GM19372 (cell line): Measurements from ENCODE around the gene LRRK1.

Experiments used
- ATAC-seq: cut with Tn5 transposase; IDR thresholded peaks from one replicate; pipeline ENCODE4 v1.9.1; 2021; ENCODE audit warnings: mild to moderate bottlenecking, low read depth, moderate library complexity; ENCODE audit not compliant: unreplicated experiment

LRRK1 gene

GRCh38 chr15:101051291-101052030, 132.3 kb downstream of the LRRK1 start:
- no peak for ATAC-seq

GRCh38 chr15:101052031-101052620, 133.0 kb downstream of the LRRK1 start:
- no peak for ATAC-seq

GRCh38 chr15:101052681-101053121, 133.5 kb downstream of the LRRK1 start:
- ATAC-seq = no peak

- no peak for ATAC-seq
Measured at GRCh38 chr15:101053261-101053660, 134.1 kb downstream of the LRRK1 start.

GRCh38 chr15:101054116-101054515, 135.0 kb downstream of the LRRK1 start:
- ATAC-seq = no peak

GRCh38 chr15:101054991-101055390, 135.8 kb downstream of the LRRK1 start:
- no peak for ATAC-seq

- no peak for ATAC-seq
Measured at GRCh38 chr15:101055411-101055810, 136.3 kb downstream of the LRRK1 start.

- no peak for ATAC-seq
Measured at GRCh38 chr15:101056366-101057334, 137.5 kb downstream of the LRRK1 start.

GRCh38 chr15:101057841-101058407, 138.8 kb downstream of the LRRK1 start:
- no peak for ATAC-seq

- ATAC-seq = no peak
Measured at GRCh38 chr15:101058735-101059134, 139.6 kb downstream of the LRRK1 start.

GRCh38 chr15:101059381-101060341, 140.5 kb downstream of the LRRK1 start:
- ATAC-seq = no peak

GRCh38 chr15:101060576-101061551, 141.7 kb downstream of the LRRK1 start:
- no peak for ATAC-seq

- ATAC-seq = no peak
Measured at GRCh38 chr15:101062063-101062462, 142.9 kb downstream of the LRRK1 start.

GRCh38 chr15:101062471-101063171, 143.5 kb downstream of the LRRK1 start:
- no peak for ATAC-seq

- ATAC-seq = no peak
Measured at GRCh38 chr15:101063212-101063611, 144.1 kb downstream of the LRRK1 start.

- ATAC-seq = no peak
Measured at GRCh38 chr15:101063891-101064794, 145.0 kb downstream of the LRRK1 start.
